Hepatocyte (in vitro differentiated cells): ENCODE measurements around the gene RANBP10. TPM values are rescaled to one million over a fixed set of nuclear protein-coding genes. Genes with fewer than 3 reads are reported as not detected.

Experiments
- DNase-seq: peaks from one replicate; pipeline ENCODE4 v3.0.0-alpha.2; 2016; ENCODE audit warnings: low spot score
- H2AFZ ChIP-seq: fragments of 200-600 bp; sonication (generic); 2 replicates; pipeline ENCODE4 v1.6.0; 2016; ENCODE audit warnings: antibody characterized with exemption, mild to moderate bottlenecking
- H3K27ac ChIP-seq: fragments of 200-600 bp; sonication (generic); 2 replicates; pipeline ENCODE4 v1.5.1; 2016; ENCODE audit warnings: mild to moderate bottlenecking
- H3K27me3 ChIP-seq: fragments of 200-600 bp; sonication (generic); 2 replicates; pipeline ENCODE4 v1.6.1; 2016
- H3K36me3 ChIP-seq: fragments of 200-600 bp; sonication (generic); replicated peaks from 2 replicates; pipeline ENCODE4 v1.5.1; 2016; ENCODE audit warnings: low read depth; ENCODE audit not compliant: insufficient read depth
- H3K4me1 ChIP-seq: fragments of 200-600 bp; sonication (generic); 2 replicates; pipeline ENCODE4 v1.5.1; 2016; ENCODE audit warnings: mild to moderate bottlenecking, moderate library complexity; ENCODE audit not compliant: insufficient read depth
- H3K4me2 ChIP-seq: fragments of 200-600 bp; sonication (generic); 2 replicates; pipeline ENCODE4 v1.6.0; 2016
- H3K4me3 ChIP-seq: fragments of 200-600 bp; sonication (generic); 2 replicates; pipeline ENCODE4 v1.5.1; 2016; ENCODE audit warnings: mild to moderate bottlenecking
- H3K79me2 ChIP-seq: fragments of 200-600 bp; sonication (generic); 2 replicates; pipeline ENCODE4 v1.6.0; 2017; ENCODE audit warnings: mild to moderate bottlenecking
- H3K9me2 ChIP-seq: fragments of 200-600 bp; sonication (generic); replicated peaks from 2 replicates; pipeline ENCODE4 v1.6.0; 2017; ENCODE audit warnings: mild to moderate bottlenecking; ENCODE audit not compliant: insufficient read depth
- H3K9me3 ChIP-seq: fragments of 200-600 bp; sonication (generic); 2 replicates; pipeline ENCODE4 v1.5.1; 2016; ENCODE audit warnings: low read depth, mild to moderate bottlenecking
- H4K20me1 ChIP-seq: fragments of 200-600 bp; sonication (generic); 2 replicates; pipeline ENCODE4 v1.6.0; 2016; ENCODE audit warnings: mild to moderate bottlenecking; ENCODE audit not compliant: insufficient read depth, poor library complexity, severe bottlenecking
- CTCF ChIP-seq: fragments of 200-600 bp; sonication (generic); IDR thresholded peaks from 2 replicates; pipeline ENCODE4 v1.5.1; 2016; ENCODE audit warnings: antibody characterized with exemption, mild to moderate bottlenecking; ENCODE audit not compliant: poor library complexity
- EZH2 ChIP-seq: fragments of 200-600 bp; sonication (generic); IDR thresholded peaks from 2 replicates; pipeline ENCODE4 v1.6.1; 2016; ENCODE audit warnings: antibody characterized with exemption, mild to moderate bottlenecking, borderline replicate concordance
- EZH2phosphoT487 ChIP-seq: fragments of 200-600 bp; sonication (generic); IDR thresholded peaks from one replicate; pipeline ENCODE4 v1.6.1; 2018; ENCODE audit warnings: antibody characterized with exemption, mild to moderate bottlenecking, low read depth, moderate library complexity; ENCODE audit not compliant: unreplicated experiment, severe bottlenecking
- WGBS: methylation state at CpG from one replicate; pipeline ENCODE4 v1.1.6; 2016; ENCODE audit warnings: low lambda C conversion rate; ENCODE audit errors: missing lambda C conversion rate; 5-methylcytosine and 5-hydroxymethylcytosine counted together
- polyA plus RNA-seq: library from polyadenylated mRNA; unstranded; fragments of >200 nt; fragmentation: Nextera tagmentation; extraction: Ambion mirVana; gene quantifications from 2 replicates; pipeline ENCODE4 v1.2.1, GENCODE V29; 2016
- small RNA-seq: library from RNA; depleted of rRNA; stranded (forward); fragments of <200 nt; gene quantifications from one replicate; pipeline ENCODE3, GENCODE V24; 2014
- total RNA-seq: library from RNA; depleted of rRNA; stranded (reverse); fragments of >200 nt; gene quantifications from 2 replicates; pipeline ENCODE4 v1.2.3, GENCODE V29; 2014

The RANBP10 gene
- total and polyA plus RNA-seq, 2 experiments from 2014 or later = 8.6 to 12.6 TPM

DNA sequence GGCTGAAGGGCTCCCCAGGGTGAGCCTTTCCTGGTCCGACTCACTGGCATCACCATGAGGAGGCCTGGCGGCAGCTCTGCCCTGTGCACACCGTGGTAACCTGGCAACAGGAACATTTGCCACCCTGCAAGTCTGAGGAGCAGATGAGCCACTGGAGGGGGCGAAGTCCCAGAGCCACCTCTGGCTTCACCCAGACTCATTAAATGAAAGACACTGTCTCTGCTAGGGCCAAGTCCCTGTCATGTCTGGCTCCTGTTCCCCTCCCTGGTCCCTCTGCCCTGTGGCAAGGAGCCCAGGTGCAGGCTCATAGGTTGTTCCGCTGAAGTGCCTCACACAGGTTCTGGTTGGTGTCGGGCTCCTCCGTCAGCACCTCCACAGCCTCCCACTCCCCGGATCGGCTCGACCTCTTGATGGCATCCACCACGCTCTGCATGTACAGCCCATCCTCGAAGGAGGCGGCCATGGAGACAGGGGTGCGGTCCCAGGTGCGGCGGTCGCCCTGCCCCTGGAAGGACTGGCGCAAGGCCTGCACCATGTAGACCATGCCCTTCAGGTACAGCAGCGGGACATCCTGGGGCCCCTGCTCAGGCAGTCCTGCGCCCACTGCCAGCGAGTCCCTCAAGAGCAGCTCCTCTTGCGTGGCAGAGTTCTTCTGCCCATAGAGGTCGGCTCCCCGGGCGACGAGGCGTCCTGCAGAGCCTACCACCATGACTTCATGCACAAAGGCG lies 131.3 kb downstream of the RANBP10 start:
- Histone ChIP-seq H3K9me2 (no peaks in the 10 kb centered on the region), H3K4me3 (no peak overlapping the region), H3K4me2 (no peak overlapping the region), H3K4me1 (peaks cover 7% of the 10 kb centered on the region), H4K20me1 (no peaks in the 10 kb centered on the region), H3K79me2 (no peaks in the 10 kb centered on the region), H3K27ac (no peak overlapping the region), H3K36me3 (no peaks in the 10 kb centered on the region), H3K9me3 (no peaks in the 10 kb centered on the region), H2AFZ (no peak overlapping the region), H3K27me3 (no peaks in the 10 kb centered on the region)
- DNase-seq = no peak
- no peak for TF ChIP-seq EZH2phosphoT487
- no peak for TF ChIP-seq CTCF
- no peak for TF ChIP-seq EZH2
- WGBS = 97% methylated on average over 28 of the region's 28 CpGs

- WGBS = 79% methylated on average over 21 of the region's 21 CpGs
- no peaks in the 10 kb centered on the region for H3K9me3 ChIP-seq
- no peaks in the 10 kb centered on the region for H3K9me2 ChIP-seq
- H3K4me2 ChIP-seq = no peak overlapping the region
- TF ChIP-seq CTCF (no peak), EZH2phosphoT487 (no peak), EZH2 (no peak)
- peaks cover 7% of the 10 kb centered on the region for H3K4me1 ChIP-seq
- H3K36me3 ChIP-seq = no peaks in the 10 kb centered on the region
- DNase-seq = no peak
- no peaks in the 10 kb centered on the region for H4K20me1 ChIP-seq
- no peaks in the 10 kb centered on the region for H3K79me2 ChIP-seq
- peak overlapping the region; percentile 37 for H3K27ac ChIP-seq
- H2AFZ ChIP-seq = no peak overlapping the region
- no peaks in the 10 kb centered on the region for H3K27me3 ChIP-seq
- H3K4me3 ChIP-seq = no peak overlapping the region
These were observed 132.4 kb downstream of the RANBP10 start for GRCh38 chr16:67673712-67674580.

Small RNAs within 50 kb of the gene (small RNA-seq; reads per million reads assigned to genes)
- gene AC040162.2 = not detected

Other genes starting within 250 kb of the RANBP10 start
- gene CTCF, start 244.0 kb downstream of the RANBP10 start, total RNA-seq = 44.1 and 46.0 TPM in 2 replicates
- gene CTCF, start 244.0 kb downstream of the RANBP10 start, polyA plus RNA-seq = 35.5 and 36.8 TPM in 2 replicates
- 0.52 and 1.7 TPM in 2 replicates for gene CARMIL2, start 161.4 kb downstream of the RANBP10 start, total RNA-seq
- gene CARMIL2, start 161.4 kb downstream of the RANBP10 start, polyA plus RNA-seq = 2.6 and 2.9 TPM in 2 replicates
- gene ACD, start 146.3 kb downstream of the RANBP10 start, total RNA-seq = 17.1 and 18.5 TPM in 2 replicates
- gene ACD, start 146.3 kb downstream of the RANBP10 start, polyA plus RNA-seq = 26.3 and 28.5 TPM in 2 replicates
- 1.1 and 1.4 TPM in 2 replicates for gene PARD6A, start 145.6 kb downstream of the RANBP10 start, total RNA-seq
- gene PARD6A, start 145.6 kb downstream of the RANBP10 start, polyA plus RNA-seq = 1.8 and 3.0 TPM in 2 replicates
- 8.3 and 10.2 TPM in 2 replicates for gene ENKD1, start 139.8 kb downstream of the RANBP10 start, total RNA-seq
- 13.1 and 16.0 TPM in 2 replicates for gene ENKD1, start 139.8 kb downstream of the RANBP10 start, polyA plus RNA-seq
- gene C16orf86, start 139.7 kb downstream of the RANBP10 start, total RNA-seq = 1.7 and 2.3 TPM in 2 replicates
- 3.4 and 4.1 TPM in 2 replicates for gene C16orf86, start 139.7 kb downstream of the RANBP10 start, polyA plus RNA-seq
- 9.8 and 10.4 TPM in 2 replicates for gene GFOD2, start 87.2 kb downstream of the RANBP10 start, total RNA-seq
- 7.5 and 12.4 TPM in 2 replicates for gene GFOD2, start 87.2 kb downstream of the RANBP10 start, polyA plus RNA-seq
- 3.1 TPM in 2 replicates for gene TSNAXIP1, start 329 bp upstream of the RANBP10 start, total RNA-seq
- 2.0 and 5.8 TPM in 2 replicates for gene TSNAXIP1, start 329 bp upstream of the RANBP10 start, polyA plus RNA-seq
- gene THAP11, start 35.8 kb upstream of the RANBP10 start, total RNA-seq = 35.4 and 40.0 TPM in 2 replicates
- 36.7 and 36.9 TPM in 2 replicates for gene THAP11, start 35.8 kb upstream of the RANBP10 start, polyA plus RNA-seq
- gene NUTF2, start 40.4 kb upstream of the RANBP10 start, total RNA-seq = 100 and 102 TPM in 2 replicates
- 197 and 216 TPM in 2 replicates for gene NUTF2, start 40.4 kb upstream of the RANBP10 start, polyA plus RNA-seq
- gene CENPT, start 41.1 kb upstream of the RANBP10 start, total RNA-seq = 28.5 and 38.1 TPM in 2 replicates
- gene CENPT, start 41.1 kb upstream of the RANBP10 start, polyA plus RNA-seq = 84.0 and 115 TPM in 2 replicates
- gene EDC4, start 66.5 kb upstream of the RANBP10 start, total RNA-seq = 41.1 and 46.3 TPM in 2 replicates
- 59.0 and 76.7 TPM in 2 replicates for gene EDC4, start 66.5 kb upstream of the RANBP10 start, polyA plus RNA-seq
- gene NRN1L, start 78.3 kb upstream of the RANBP10 start, total RNA-seq = 0.73 TPM in 1 of 2 replicates, not detected in the other
- gene NRN1L, start 78.3 kb upstream of the RANBP10 start, polyA plus RNA-seq = 1.6 TPM in 1 of 2 replicates, not detected in the other
- gene PSKH1, start 86.7 kb upstream of the RANBP10 start, total RNA-seq = 29.2 and 30.5 TPM in 2 replicates
- gene PSKH1, start 86.7 kb upstream of the RANBP10 start, polyA plus RNA-seq = 38.6 and 44.6 TPM in 2 replicates
- 0.63 TPM in 1 of 2 replicates, not detected in the other for gene CTRL, start 125.3 kb upstream of the RANBP10 start, total RNA-seq
- 12.5 and 13.4 TPM in 2 replicates for gene CTRL, start 125.3 kb upstream of the RANBP10 start, polyA plus RNA-seq
- gene PSMB10, start 130.3 kb upstream of the RANBP10 start, total RNA-seq = 13.7 and 27.8 TPM in 2 replicates
- gene PSMB10, start 130.3 kb upstream of the RANBP10 start, polyA plus RNA-seq = 48.7 and 52.2 TPM in 2 replicates
- 15.6 and 19.8 TPM in 2 replicates for gene LCAT, start 137.6 kb upstream of the RANBP10 start, total RNA-seq
- 44.6 and 47.3 TPM in 2 replicates for gene LCAT, start 137.6 kb upstream of the RANBP10 start, polyA plus RNA-seq
- gene SLC12A4, start 162.1 kb upstream of the RANBP10 start, total RNA-seq = 23.7 and 55.2 TPM in 2 replicates
- gene SLC12A4, start 162.1 kb upstream of the RANBP10 start, polyA plus RNA-seq = 63.9 and 65.3 TPM in 2 replicates
- not detected in 2 replicates for gene DPEP3, start 173.9 kb upstream of the RANBP10 start, total RNA-seq
- gene DPEP3, start 173.9 kb upstream of the RANBP10 start, polyA plus RNA-seq = not detected in 2 replicates
- gene DPEP2, start 192.9 kb upstream of the RANBP10 start, total RNA-seq = not detected in 2 replicates
- gene DPEP2, start 192.9 kb upstream of the RANBP10 start, polyA plus RNA-seq = 1.1 TPM in 1 of 2 replicates, not detected in the other
- gene DPEP2NB, start 209.4 kb upstream of the RANBP10 start, total RNA-seq = not detected in 2 replicates
- not detected in 2 replicates for gene DPEP2NB, start 209.4 kb upstream of the RANBP10 start, polyA plus RNA-seq
- gene DDX28, start 216.7 kb upstream of the RANBP10 start, total RNA-seq = 8.6 and 11.1 TPM in 2 replicates
- 12.5 and 15.0 TPM in 2 replicates for gene DDX28, start 216.7 kb upstream of the RANBP10 start, polyA plus RNA-seq
- 11.8 and 12.2 TPM in 2 replicates for gene DUS2, start 216.7 kb upstream of the RANBP10 start, total RNA-seq
- 15.6 and 18.0 TPM in 2 replicates for gene DUS2, start 216.7 kb upstream of the RANBP10 start, polyA plus RNA-seq